Dedifferentiated amniotic fluid mesenchymal stem cell (primary cell): ENCODE results near the gene CEL.
"Not testable (repeated sequence)": the region's sequence is repeated elsewhere in the genome, so short reads cannot be mapped to it uniquely, and the experiment has no call there.

Experiments
- DNase-seq: peaks from one replicate; pipeline ENCODE4 v3.0.0-alpha.2; 2016; ENCODE audit errors: extremely low spot score

CEL gene

DNA sequence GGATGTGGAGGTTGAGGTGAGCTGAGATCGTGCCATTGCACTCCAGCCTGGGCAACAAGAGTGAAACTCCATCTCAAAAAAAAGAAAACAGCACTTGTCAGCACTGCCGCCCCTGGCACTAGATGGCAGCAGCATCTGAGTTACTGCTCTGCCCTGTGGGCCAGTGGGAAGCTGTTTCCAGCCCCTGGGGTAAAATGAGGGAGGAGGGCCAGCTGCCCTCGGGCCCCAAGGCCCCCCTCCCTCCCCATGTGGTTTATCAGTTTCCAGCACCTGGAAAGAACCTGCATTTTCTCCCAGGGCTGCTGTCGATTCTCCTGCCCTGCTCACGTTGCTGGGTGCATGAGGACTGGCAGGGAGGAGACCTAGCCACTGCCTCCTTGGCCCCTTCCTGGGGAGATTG, 13.2 kb upstream of the CEL start:
- DNase-seq = no peak

DNA sequence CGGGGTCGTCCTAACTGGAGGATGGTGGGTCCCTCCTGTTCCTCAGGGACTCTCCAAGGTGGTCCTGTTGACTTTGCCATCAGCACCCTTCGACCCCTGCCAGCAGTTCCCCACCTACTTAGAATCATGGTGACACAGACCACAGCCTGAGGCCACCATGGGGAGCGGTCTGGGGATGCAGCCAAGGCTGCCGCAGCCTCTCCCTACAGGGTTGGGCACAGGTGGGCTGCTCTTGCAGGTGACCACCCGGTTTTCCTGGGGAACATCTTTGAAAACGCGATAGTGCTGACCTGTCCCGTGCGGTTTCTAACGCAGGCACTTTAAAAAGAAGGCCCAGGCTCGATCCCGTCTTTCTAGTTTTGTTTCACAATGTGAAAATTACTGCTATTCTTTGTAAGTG, 12.7 kb upstream of the CEL start:
- no peak for DNase-seq

DNA sequence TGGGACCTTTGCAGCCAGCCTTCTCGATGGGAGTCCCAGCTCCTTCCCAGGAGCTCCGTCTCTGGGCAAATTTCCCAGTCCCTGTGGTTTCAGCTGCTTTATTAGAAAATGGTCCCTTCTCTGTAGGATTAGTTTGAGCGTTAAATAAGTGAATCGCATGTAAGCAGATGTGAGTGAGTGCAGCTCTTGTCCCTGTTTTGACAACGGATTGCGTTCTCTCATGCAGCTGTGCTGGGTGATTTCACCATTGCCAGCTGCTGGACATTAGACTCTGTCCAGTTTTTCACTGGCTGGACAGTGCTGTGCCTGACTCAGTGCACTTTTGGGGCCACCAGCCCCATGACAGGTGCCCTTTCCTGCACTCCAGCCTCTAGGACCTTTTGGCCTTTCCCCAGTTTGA, 11.6 kb upstream of the CEL start:
- DNase-seq = no peak

DNA sequence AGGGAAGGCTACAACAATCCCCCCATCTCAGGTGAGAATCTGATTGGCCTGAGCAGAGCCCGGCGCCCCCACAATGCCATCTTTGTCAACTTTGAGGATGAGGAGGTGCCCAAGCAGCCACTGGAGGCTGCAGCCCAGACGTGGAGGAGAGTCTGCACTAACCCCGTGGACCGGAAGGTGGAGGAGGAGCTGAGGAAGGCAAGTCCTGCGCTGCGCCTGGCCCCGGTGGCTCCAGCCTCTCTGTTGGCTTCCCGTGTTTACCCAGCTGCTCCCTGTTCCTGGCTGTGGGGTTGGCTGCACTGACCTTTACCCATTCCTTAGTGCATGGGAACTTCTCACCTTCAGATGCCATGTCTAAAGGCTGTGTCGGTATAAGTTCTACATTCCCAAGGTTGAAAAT, 11.0 kb upstream of the CEL start:
- DNase-seq = no peak

DNA sequence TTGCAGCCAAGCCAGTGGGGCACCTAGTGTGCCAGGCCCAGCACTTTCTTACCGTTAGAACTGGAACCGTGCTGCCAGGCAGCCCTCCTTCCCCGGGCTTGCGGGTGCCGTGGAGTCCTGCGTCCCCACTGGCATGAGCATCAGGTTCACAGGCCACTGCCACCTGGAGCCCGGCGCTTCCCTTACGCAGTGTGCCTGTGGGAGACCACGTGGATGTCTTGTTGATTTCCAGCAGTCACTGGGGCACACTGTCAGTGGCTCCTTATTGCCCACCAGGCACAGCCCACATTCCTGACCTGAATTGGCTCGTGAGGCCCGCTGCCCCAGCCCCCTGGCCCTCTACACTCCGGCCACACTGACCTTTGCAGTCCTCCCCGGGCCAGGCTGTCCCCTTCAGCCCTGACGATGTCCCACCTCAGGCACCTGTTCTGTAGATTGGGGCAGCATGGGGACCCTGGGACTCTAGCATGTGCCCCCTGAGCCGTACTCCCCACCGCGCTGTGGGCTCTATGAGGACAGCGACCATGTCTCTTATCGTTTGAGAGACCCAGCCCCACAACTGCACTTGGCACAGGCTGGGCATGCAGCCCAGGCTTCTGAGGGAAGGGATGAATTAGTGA, 10.4 kb upstream of the CEL start:
- DNase-seq = no peak

DNA sequence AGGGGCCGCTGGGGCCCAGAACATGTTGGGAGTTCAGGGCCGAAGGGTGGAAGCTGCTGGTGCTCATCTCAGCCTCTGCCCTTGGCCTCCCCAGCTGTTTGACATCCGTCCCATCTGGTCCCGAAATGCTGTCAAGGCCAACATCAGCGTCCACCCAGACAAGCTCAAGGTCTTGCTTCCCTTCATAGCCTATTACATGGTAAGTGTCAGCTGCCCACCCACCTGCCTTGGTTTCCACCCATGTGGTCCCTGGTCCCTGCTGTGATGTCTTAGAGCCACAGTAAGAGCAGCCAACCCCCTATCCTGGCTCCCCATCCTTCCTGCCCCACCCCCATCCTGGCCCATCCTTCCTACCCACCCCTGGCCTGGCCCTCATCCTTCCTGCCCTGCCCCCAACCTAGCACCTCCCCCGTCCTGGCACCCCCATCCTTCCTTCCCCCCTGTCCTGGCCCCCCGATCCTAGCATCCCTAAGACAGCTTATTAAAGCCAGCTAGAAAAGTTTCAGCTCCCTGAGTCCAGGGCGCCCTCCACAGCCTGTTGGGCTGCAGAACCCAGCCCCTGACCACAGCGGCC, 9.7 kb upstream of the CEL start:
- no peak for DNase-seq

DNA sequence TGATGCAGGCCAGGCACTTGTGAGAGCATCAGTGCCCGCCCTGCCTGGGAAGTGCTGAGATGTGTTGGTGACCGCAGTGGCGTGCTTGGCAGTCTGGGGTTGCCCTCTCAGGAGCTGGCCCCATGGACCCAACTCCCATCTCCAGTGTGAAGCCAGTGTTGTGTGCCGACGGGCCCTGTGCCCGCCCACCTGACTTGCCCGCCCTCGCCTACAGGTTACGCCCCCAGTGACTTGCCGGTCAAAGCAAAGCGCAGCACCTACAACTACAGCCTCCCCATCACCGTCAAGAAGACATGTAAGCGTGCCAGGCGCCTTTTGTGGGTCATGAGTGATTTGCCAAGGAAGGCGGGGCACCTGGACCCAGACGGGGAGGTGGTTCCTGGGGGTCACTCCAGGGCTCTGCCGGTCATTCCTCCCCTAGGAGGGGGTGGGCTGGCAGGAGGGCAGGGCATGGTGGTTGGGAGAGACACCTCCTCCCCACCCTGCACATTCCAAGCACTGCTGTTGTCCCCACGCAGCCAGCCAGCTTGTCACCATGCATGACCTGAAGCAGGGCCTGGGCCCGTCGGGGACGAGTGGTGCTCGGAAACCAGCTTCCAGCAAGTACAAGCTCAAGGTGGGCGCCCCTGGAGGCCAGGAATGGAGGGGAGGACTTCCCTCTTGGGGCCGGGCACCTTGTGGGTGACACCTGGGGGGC, 7.4 kb upstream of the CEL start:
- DNase-seq = no peak

DNA sequence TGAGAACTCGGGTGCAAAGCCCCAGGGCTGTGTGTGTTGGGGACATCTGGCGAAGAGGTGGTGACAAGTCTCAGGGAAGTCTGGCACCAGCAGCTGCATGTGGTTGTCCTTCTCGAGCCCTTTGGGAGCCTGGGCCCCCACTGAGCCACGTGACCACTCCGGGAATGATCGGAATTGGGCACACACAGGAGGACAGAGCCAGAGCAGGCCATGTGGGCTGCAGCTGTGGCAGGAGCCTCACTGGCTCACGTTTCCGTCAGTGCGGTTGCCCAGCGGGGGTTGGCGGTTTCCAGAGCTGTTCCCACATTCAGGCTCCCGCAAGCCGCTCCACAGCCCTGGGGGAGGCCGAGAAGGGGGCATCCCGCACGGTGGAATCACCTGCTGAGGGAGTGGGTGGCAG, 6.8 kb upstream of the CEL start:
- peak; percentile 77 for DNase-seq

DNA sequence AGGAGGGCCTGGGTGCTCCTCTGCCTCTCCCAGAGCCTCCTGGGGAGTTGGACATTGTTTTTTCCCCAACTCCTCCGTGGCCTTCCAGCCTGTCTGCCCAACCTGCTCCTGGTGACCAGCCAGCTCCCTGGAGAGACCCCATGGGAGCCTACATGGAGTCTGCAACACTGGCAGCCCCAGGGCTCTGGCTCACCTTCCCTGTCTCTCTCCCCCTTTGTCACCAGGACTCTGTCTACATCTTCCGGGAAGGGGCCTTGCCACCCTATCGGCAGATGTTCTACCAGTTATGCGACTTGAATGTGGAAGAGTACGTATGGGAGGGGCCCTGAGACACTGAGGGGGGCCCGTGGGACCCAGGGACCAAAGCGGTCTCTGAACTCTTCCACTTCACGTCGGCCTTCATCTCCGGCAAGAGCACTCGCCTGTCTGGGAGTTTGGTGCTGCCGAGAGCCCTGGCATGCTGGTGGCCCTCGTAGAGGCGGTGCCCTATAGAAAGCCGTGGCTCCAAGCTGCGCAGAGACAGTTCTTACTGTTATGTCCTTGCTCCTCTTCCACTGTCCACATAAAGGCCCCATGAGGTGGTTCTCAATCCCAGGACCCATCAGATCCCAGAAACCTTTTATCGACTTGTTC, 5.9 kb upstream of the CEL start:
- no peak for DNase-seq

DNA sequence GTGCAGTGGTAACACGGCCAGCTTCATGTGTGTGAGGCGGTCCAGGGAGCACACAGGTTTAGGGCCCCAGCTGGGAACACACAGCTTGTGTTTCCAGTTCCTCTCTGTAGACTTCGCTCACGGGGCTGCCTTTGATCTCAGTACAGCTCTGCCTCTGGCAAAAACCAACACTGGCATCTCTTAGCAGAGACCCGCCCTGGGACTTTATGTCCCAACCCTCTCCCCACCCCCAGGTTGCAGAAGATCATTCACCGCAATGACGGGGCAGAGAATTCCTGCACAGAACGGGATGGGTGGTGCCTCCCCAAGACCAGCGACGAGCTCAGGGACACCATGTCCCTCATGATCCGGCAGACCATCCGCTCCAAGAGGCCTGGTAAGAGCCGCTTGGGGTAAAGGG, 5.2 kb upstream of the CEL start:
- DNase-seq = no peak

DNA sequence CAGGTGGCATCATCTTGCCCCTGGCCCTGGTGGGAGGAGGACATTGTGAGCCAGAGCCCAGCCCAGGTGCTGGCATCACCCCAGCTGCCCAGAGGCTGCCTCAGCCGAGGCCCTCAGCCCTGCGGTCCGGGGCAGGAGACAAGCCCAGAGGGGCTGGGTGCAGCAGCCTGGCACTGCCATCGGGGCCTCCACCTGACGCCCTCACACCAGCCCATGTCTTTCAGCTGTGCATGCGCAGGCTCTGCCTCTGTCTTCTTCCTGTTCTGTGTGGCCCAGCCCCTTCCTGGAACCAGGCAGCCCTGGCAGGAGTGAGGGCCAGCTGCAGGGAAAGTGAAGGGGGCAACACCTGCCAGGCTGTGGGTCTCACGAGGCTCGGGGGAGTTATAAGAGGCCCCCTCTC, 4.8 kb upstream of the CEL start:
- DNase-seq = no peak

DNA sequence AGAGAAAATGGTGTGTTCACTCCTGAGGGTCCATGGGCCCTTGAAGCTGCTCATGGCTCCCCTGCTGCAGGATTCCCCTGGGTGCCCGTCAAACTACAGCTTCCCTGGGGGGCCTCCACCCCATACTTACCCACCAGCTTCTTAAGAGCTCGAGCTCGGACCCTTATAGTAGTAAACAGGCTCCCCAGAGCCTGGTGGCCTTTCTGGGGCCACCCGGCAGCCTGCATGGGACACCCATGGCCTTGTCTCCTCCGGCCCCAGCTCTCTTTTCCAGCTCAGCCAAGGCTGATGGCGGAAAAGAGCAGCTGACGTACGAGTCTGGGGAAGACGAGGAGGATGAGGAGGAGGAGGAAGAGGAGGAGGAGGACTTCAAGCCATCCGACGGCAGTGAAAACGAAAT, 4.2 kb upstream of the CEL start:
- no peak for DNase-seq

DNA sequence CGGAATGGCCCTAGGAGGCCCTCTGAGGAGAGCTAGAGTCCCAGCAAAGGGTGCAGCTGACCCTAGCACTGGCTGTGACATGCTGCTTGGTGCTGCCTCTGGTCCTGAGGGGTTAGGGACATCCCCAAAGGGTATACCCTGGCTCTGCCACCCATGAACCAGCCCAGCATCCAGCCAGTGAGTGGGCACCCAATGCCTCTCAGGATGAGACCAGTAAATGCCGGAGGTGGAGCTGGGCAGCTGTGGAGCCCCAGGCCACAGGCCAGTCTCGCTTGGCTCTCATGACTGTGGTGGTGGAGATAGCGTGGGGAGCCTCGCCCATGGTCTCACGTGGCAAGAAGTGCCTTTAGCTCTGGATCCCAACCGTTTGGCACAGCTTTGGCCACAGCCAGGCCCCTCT, 3.7 kb upstream of the CEL start:
- DNase-seq = no peak

DNA sequence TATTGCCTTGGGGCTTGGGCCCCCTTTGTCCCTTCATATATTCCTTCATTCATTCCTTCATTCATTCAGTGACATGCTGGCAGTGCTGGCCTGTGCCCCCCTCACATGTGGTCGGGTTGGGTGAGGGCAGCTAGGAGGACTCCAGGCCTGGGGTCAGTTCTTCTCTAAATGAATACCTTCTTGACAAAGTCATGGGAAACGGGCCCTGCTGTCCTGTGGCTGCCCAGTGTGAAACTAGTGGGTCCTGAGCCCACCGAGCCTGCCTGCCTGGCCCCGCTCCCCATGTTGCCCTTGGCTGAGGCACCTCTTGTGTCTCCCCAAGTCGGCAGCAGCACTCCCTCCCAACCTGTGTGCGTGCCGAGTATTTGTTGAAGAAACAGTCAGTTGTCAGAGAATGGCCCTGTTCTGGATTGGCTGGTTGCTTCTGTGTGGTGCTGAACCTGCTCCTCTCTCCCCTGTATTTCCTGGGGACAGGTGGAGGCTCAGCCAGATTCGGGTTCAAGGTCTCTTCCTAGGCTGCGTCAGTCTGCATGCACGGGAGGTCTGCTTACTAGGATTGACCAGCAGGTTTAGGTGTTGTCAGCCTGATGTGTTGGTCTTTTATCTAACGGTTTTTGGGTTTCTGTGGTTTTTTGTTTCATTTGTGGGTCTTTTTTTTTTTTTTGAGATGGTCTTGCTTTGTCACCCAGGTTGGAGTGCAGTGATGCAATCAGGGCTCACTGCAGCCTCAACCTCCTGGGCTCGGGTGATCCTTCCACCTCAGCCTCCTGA, 3.0 kb upstream of the CEL start:
- DNase-seq = no peak

DNA sequence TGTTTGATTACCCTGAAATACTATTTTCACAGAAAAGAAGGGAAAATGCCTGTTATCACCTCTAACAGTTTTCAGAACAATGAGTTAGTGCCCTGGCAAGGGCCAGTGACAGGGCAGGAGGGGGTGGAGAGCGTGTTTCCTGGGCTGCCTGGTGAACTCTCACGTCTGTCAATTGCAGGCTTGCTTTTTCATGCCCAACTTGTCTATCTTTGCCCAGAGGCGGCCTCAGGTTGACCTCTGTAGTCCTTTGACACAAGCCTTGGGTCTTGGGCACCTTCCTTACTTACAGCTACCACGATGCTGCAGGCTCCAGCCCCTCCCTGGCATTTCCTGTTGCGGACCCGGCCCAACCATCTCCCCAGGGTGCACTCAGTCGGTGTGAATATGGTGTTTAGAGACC, 2.2 kb upstream of the CEL start:
- no peak for DNase-seq

DNA sequence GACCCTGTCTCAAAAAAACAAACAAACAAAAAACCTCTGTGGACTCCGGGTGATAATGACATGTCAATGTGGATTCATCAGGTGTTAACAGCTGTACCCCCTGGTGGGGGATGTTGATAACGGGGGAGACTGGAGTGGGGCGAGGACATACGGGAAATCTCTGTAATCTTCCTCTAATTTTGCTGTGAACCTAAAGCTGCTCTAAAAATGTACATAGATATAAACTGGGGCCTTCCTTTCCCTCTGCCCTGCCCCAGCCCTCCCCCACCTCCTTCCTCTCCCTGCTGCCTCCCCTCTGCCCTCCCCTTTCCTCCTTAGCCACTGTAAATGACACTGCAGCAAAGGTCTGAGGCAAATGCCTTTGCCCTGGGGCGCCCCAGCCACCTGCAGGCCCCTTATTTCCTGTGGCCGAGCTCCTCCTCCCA, 1.4 kb upstream of the CEL start:
- DNase-seq = no peak

DNA sequence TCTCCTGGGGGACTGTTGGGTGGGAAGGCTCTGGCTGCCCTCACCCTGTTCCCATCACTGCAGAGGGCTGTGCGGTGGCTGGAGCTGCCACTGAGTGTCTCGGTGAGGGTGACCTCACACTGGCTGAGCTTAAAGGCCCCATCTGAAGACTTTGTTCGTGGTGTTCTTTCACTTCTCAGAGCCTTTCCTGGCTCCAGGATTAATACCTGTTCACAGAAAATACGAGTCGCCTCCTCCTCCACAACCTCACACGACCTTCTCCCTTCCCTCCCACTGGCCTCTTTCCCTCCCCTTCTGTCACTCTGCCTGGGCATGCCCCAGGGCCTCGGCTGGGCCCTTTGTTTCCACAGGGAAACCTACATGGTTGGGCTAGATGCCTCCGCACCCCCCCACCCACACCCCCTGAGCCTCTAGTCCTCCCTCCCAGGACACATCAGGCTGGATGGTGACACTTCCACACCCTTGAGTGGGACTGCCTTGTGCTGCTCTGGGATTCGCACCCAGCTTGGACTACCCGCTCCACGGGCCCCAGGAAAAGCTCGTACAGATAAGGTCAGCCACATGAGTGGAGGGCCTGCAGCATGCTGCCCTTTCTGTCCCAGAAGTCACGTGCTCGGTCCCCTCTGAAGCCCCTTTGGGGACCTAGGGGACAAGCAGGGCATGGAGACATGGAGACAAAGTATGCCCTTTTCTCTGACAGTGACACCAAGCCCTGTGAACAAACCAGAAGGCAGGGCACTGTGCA, 590 bp upstream of the CEL start:
- not testable (repeated sequence) for DNase-seq

DNA sequence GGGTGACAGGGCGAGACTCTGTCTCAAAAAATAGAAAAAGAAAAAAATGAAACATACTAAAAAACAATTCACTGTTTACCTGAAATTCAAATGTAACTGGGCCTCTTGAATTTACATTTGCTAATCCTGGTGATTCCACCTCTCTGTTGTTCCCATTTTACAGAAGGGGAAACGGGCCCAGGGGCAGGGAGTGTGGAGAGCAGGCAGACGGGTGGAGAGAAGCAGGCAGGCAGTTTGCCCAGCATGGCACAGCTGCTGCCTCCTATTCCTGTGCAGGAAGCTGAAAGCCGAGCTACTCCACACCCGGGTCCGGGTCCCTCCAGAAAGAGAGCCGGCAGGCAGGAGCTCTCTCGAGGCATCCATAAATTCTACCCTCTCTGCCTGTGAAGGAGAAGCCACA, 788 bp downstream of the CEL start:
- DNase-seq = not testable (repeated sequence)

DNA sequence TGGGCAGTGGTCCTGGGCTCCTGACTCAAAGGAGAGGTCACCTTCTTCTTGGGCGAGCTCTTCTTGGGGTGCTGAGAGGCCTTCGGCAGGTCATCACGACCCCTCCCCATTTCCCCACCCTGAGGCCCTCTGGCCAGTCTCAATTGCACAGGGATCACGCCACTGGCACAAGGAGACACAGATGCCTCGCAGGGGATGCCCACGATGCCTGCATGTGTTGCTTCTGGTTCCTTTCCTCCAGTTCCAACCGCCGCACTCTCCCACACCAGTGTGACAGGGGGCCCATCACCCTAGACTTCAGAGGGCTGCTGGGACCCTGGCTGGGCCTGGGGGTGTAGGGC, 1.3 kb downstream of the CEL start:
- no peak for DNase-seq

DNA sequence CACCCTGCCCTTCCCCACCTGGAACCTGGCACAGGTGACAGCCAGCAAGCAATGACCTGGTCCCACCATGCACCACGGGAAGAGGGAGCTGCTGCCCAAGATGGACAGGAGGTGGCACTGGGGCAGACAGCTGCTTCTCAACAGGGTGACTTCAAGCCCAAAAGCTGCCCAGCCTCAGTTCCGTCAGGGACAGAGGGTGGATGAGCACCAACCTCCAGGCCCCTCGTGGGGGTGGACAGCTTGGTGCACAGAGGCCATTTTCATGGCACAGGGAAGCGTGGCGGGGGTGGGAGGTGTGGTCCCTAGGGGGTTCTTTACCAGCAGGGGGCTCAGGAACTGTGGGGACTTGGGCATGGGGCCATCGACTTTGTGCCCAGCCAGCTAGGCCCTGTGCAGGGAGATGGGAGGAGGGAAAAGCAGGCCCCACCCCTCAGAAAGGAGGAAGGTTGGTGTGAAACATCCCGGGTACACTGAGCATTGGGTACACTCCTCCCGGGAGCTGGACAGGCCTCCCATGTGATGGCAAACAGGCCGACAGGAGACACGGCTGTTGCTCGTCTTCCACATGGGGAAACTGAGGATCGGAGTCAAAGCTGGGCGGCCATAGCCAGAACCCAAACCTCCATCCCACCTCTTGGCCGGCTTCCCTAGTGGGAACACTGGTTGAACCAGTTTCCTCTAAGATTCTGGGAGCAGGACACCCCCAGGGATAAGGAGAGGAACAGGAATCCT, 1.9 kb downstream of the CEL start:
- no peak for DNase-seq
